ENCODE measurements around the gene OR2AP1.
A peak's percentile ranks its signal among the peaks of the same experiment; 100 is the strongest.
"Not testable (repeated sequence)": the region's sequence is repeated elsewhere in the genome, so short reads cannot be mapped to it uniquely, and the experiment has no call there.

Gene OR2AP1

DNA sequence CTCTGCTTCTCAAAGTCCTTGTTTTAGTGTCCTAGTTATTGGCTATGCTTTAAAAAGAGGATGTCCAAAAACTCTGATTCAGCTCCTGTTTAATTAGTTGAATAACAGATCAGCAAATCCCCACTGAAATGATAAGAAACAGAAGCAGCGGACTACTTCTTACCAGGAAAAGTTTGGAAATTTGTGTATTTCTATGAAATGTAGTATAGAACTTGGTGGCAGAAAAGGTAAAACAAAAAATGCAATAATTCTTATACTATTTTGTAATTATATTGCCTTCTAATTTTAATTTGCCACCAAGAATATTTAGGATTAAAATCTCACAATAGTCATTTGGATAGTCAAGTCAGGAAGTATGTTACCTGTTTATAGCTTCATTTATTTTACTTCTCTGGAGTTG, at the start of gene OR2AP1:
Gene OR2AP1 (plus strand): TSS at position 301 of the 400 bp plus-strand sequence. CDS start 1,947 bp downstream, outside the sequence.
- DNase-seq, result no peak
- in situ Hi-C loops (cut with MboI; ENCODE audit: low pct_unique_long_range_greater_than_20kb, low sequenced_read_pairs), result no loop called here

GRCh38 chr12:55548235-55548634, 24.0 kb upstream of the OR2AP1 start:
- in situ Hi-C loops (cut with MboI; ENCODE audit: low pct_unique_long_range_greater_than_20kb, low sequenced_read_pairs), result not testable (repeated sequence)
- peak; percentile 75 for DNase-seq

GRCh38 chr12:55548756-55549155, 23.5 kb upstream of the OR2AP1 start:
- peak; percentile 94 for DNase-seq
- in situ Hi-C loops (cut with MboI; ENCODE audit: low pct_unique_long_range_greater_than_20kb, low sequenced_read_pairs), result no loop called here

GRCh38 chr12:55549302-55549701, 23.0 kb upstream of the OR2AP1 start, which contains the start of gene OR6C4:
Gene OR6C4, plus strand, starts transcription at chr12:55549602. Its CDS starts 1,625 bp downstream, at chr12:55551227.
- in situ Hi-C loops (cut with MboI; ENCODE audit: low pct_unique_long_range_greater_than_20kb, low sequenced_read_pairs), result no loop called here
- no peak for DNase-seq

DNA sequence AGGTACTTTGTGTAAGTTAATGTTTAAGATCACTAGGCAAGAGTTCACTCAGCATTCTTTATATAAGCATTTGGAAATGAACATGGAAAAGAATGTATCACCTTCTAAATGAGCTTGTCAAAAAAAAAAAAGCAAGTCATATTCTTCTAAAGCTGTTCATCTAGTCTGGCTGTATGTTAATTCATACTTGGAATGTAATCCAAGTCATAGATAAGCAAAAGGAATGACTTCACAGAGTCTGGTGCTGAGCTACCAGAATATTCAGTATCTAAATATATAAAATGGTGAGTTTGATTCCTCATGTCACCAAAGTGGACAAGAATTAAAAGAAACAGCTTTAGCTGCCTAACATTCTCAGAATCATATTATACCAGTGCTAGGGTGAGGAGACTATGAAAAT, 18.0 kb upstream of the OR2AP1 start:
- in situ Hi-C loops (cut with MboI; ENCODE audit: low pct_unique_long_range_greater_than_20kb, low sequenced_read_pairs), result no loop called here
- DNase-seq, result no peak

- DNase-seq; in situ Hi-C loops (cut with MboI; ENCODE audit: low pct_unique_long_range_greater_than_20kb, low sequenced_read_pairs): not testable (repeated sequence)
Observed at GRCh38 chr12:55570060-55570459, 2.2 kb upstream of the OR2AP1 start.

- in situ Hi-C loops (cut with MboI; ENCODE audit: low pct_unique_long_range_greater_than_20kb, low sequenced_read_pairs); DNase-seq: not testable (repeated sequence)
Observed at GRCh38 chr12:55570689-55571088, 1.6 kb upstream of the OR2AP1 start.

DNA sequence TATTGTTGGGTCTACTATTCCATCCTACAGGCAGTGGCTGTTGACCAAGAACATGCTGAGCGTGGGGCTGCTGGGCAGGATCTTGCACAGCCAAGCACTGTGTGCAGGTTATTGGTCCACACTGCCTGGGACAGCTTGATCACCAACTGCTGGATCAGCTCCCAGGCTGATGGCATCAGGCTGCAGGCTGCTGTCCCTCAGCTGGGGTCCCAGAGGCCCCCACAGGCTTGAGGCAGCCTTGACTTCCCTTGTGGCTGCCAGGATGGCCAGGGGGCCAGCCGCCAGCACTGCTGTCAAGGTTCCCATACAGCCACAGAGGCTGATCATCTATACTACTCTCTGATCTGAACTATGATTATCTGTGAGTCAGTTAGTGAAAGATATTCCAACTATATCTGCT, 9.8 kb downstream of the OR2AP1 start:
- in situ Hi-C loops (cut with MboI; ENCODE audit: low pct_unique_long_range_greater_than_20kb, low sequenced_read_pairs), result no loop called here

GRCh38 chr12:55585817-55586216, 13.5 kb downstream of the OR2AP1 start:
- in situ Hi-C loops (cut with MboI; ENCODE audit: low pct_unique_long_range_greater_than_20kb, low sequenced_read_pairs), result no loop called here

More for the DNA sequence above, 9.8 kb downstream of the OR2AP1 start:
- DNase-seq, result no peak

DNA sequence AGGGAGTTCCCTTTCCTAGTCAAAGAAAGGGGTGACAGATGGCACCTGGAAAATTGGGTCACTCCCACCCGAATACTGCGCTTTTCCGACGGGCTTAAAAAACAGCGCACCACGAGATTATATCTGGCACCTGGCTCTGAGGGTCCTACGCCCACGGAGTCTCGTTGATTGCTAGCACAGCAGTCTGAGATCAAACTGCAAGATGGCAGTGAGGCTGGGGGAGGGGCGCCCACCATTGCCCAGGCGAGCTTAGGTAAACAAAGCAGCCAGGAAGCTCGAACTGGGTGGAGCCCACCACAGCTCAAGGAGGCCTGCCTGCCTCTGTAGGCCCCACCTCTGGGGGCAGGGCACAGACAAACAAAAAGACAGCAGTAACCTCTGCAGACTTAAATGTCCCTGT, 17.9 kb downstream of the OR2AP1 start:
- DNase-seq; in situ Hi-C loops (cut with MboI; ENCODE audit: low pct_unique_long_range_greater_than_20kb, low sequenced_read_pairs): not testable (repeated sequence)

More at GRCh38 chr12:55585817-55586216, 13.5 kb downstream of the OR2AP1 start:
- DNase-seq, result no peak

DNA sequence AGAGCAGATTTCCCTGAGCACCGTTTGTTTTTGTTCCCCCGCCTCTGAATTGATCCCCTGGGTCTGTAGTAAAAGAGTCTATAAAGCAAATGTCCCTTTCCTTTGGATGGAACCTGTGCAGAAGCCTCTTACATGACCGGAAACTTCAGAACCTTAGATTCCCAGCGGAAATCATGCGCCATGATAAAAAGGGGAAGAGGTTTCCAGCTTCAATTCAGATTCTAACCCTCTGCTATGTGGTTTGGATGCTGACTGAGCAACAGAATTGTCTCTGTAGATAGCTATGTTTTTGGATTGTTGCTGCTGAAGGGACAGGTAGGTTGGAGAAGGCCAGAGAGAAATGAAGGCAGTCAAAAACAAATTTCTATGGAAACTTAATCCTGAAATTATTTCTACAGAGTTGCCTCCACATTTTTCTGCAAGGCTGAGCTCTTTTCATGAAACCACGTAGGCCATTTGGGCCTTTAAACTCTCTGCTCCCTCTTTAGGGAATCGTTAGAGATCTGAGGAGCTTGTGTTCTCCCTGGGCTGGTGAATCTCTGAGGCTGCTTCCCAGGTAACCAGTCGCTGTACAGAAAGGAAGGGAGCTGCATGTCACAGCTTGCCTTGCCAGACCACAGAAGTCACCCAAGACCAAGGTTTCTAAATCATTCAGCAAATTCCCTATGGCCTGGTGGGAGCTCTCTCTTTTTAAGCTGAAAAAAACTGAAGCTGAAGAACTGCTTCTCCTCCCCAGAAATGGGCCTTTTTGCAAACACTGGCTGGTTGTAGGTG, 35.7 kb downstream of the OR2AP1 start:
- peak; percentile 72 for DNase-seq
- in situ Hi-C loops (cut with MboI; ENCODE audit: low pct_unique_long_range_greater_than_20kb, low sequenced_read_pairs), result no loop called here

- no peak for DNase-seq
- in situ Hi-C loops (cut with MboI; ENCODE audit: low pct_unique_long_range_greater_than_20kb, low sequenced_read_pairs), result no loop called here
Observed at GRCh38 chr12:55610598-55610997, 38.3 kb downstream of the OR2AP1 start.

DNA sequence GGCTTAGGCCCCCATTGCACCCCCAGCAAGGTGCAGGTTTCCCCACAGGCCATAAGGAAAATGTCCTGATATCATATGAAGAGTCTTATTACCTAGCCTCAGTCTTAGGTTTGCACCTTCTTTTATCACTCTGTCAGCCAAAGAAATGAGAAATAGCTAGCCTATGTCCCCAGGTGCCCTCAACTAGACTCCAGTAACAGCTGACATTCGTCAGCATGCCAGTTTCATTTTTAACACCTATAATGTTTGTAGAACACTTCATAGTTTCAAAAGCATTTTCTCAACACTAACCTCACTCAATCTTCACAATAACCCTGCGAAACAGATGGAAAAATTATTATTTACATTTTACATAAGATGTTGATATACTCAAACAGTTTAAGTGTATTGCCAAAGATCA, 40.4 kb downstream of the OR2AP1 start:
- DNase-seq, result no peak
- in situ Hi-C loops (cut with MboI; ENCODE audit: low pct_unique_long_range_greater_than_20kb, low sequenced_read_pairs), result no loop called here

GRCh38 chr12:55614764-55615163, 42.5 kb downstream of the OR2AP1 start:
- in situ Hi-C loops (cut with MboI; ENCODE audit: low pct_unique_long_range_greater_than_20kb, low sequenced_read_pairs), result no loop called here
- DNase-seq, result no peak

- in situ Hi-C loops (cut with MboI; ENCODE audit: low pct_unique_long_range_greater_than_20kb, low sequenced_read_pairs), result no loop called here
- DNase-seq, result peak; percentile 97
Observed at GRCh38 chr12:55619354-55620138, 47.3 kb downstream of the OR2AP1 start.

DNA sequence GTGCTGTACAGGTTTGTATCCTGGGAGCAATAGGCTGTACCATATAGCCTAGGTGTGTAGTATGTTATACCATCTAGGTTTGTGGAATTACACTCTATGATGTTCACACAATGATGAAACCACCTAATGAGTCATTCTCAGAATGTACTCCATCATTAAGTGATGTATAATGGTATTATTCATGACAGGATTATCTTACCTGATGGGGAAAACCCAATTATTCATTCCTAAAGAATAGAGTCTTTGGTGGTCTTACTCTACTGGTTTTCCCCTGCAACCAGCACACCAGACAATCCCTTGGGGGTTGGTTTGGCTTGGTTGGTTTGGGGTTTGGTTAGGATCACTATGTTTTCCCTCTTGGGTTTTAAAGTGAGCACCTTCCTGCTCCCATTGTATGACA, 51.8 kb downstream of the OR2AP1 start:
- DNase-seq, result no peak
- in situ Hi-C loops (cut with MboI; ENCODE audit: low pct_unique_long_range_greater_than_20kb, low sequenced_read_pairs), result no loop called here

Data from KBM-7 (cell line).